HG03432 (cell line): Measurements from ENCODE around the gene TMEM108.

Source experiments
- ATAC-seq: cut with Tn5 transposase; IDR thresholded peaks from one replicate; pipeline ENCODE4 v1.9.1; 2021; ENCODE audit warnings: mild to moderate bottlenecking, moderate library complexity; ENCODE audit not compliant: unreplicated experiment

Gene TMEM108

DNA sequence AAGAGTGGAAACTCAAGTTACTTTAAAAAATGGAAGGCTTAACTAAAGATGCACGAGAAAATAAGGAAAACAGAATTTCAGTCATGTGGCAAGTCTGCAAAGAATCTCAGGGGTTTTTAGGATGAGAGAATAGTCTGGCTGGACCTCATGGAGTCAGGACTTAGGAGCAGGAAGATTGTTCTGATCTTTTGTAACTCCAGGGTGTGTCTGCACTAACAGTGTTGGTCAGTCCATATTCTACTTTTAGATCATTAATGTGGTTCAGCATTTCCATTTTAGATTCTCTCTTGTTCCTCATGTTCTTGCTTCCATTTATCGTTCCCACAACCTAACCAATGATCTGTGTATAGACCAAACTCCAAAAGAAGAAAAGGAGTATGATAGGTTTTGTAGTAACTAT is 15.3 kb downstream of the TMEM108 start:
- no peak for ATAC-seq

GRCh38 chr3:133054586-133054985 is 16.4 kb downstream of the TMEM108 start:
- no peak for ATAC-seq

DNA sequence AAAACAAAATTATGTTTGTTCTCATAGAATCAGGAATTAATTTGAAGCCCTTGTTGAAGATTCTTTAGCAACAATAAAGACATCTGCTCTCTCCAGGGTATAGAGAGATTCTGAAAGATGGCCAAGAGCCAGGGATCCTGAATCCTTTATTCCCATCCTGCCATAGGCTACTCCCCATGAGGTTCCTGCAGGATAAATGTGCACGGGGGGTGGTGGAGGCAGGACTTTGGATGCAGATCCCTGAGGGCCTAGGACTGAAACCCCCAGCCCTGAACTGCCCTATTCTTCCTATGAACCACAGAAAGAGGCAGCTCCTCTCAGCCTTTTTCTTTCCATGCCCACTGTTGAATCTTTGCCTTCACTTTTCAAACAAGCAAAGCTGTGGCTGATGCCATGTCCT is 17.1 kb downstream of the TMEM108 start:
- no peak for ATAC-seq

DNA sequence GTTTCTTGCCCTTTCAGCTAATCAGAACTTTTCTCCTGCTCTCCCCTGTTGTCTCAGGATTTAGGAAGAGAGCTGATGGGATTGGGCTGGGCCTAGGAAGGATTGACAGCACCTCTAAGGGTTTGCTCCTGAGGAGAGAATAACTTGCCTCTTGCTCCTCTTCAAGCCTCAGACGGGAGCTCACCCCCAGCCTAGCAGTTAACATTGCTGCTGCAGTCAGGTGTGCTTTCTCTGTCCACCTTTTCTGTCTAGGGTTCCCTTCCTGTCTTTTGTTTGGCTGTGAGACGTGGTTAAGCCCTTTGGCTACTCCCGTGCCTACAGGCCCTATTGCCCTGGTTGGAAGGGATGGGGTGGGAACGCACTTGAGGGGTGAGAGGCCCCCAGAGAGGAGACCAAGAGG is 20.1 kb downstream of the TMEM108 start:
- ATAC-seq = no peak

- no peak for ATAC-seq
These were observed 20.6 kb downstream of the TMEM108 start for GRCh38 chr3:133058831-133059230.

GRCh38 chr3:133065193-133065961 is 27.2 kb downstream of the TMEM108 start:
- ATAC-seq = no peak

DNA sequence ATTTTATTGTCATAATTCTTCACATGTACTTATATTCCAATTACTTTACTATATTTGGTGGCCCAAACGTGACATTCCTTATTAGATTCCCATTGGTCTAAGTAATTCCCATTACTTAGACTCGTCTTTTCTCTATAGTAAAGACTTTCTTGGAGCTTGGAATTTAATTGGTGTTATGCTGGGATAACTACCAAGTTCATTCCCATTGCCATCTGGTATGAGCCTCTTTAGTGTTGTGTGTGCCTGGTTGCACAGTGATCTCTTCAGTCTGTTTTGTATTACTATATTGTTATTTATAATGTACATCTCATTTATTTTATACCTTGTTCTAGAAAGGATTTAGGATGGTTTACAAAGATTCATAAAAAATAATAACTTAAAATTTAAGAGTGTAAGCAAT is 27.8 kb downstream of the TMEM108 start:
- no peak for ATAC-seq

DNA sequence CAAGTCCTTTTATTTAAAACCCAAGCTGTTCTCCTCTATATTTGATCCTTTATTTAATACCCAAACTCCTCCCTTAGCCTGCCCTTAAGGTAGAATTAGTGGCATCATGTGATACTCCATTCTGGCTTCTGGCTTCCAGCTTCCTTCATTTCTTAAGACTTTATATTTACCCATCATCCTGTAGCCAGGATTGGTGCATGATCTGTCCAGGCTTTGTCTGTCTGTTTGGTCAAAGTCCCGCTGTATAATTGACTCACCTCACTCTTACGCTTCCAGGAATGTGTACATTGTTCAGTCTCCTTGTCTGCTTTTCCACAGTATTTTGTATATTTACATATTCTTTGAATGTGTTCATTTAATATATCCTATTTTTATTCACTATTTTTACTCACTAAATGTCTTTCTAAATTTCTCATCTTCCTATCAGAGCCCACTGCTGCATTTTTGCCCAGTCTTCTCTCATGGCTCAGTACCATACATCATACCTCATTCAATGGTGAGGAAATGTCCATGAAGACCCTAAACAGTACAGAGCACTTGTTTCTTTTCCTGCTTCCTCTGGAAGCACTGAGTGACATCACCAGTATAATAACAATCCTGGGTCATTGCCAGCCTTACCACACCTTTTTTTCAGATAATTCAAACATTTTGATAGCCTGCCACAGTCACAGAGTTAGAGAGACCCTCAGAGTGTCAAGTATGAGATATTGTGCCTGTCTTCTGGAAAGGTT is 31.5 kb downstream of the TMEM108 start:
- no peak for ATAC-seq

GRCh38 chr3:133074977-133075376 is 36.8 kb downstream of the TMEM108 start:
- no peak for ATAC-seq

- no peak for ATAC-seq
These were observed 39.5 kb downstream of the TMEM108 start for GRCh38 chr3:133077688-133078087.

GRCh38 chr3:133079621-133080020 is 41.4 kb downstream of the TMEM108 start:
- no peak for ATAC-seq

DNA sequence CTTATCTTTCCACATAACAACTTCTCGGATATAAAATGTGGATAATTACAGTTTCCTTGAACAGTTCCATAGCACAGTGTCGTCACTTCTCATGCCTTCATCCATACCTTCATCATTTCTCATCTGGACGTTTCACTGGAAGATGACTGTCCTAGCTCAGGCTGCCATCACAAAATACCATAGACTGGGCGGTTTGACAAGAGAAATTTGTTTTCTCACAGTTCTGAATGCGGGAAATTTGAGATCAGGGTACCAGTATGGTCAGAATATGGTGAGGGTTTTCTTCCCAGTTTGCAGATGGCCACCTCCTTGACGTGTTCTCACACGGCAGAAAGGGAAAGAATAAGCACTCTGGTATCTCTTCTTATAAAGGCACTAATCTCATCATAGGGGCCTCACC is 42.8 kb downstream of the TMEM108 start:
- no peak for ATAC-seq

GRCh38 chr3:133083395-133083794 is 45.2 kb downstream of the TMEM108 start:
- no peak for ATAC-seq

DNA sequence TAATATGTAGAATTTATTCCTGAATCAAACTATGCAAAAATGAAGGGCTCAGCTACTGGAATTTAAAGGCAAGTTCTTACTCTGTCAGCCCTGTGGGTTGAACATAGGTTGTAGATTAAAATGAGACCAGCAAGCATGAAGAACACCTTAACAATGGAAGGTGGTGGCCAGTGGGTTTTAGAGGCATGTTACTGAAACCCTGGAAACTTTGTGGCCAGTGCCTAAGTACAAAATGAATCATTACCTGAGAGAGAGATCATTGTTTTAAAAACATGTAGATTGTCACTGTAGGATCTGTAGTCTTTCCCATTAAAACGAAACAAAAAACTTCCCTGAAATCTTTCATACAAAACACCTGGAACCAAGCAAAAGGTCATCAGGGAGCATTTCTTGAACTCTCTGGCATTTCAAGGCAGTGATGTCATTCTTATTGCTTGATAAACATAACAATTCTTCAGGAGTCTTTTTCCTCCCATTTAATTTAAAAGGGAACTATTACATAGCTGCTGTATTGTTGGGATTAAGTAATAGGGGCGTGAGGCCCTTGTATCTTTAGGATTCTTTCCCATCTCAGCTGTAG is 51.8 kb downstream of the TMEM108 start:
- ATAC-seq = no peak

- ATAC-seq = no peak
These were observed 54.5 kb downstream of the TMEM108 start for GRCh38 chr3:133092681-133093080.

GRCh38 chr3:133093366-133093765 is 55.2 kb downstream of the TMEM108 start:
- ATAC-seq = no peak

- no peak for ATAC-seq
These were observed 58.9 kb downstream of the TMEM108 start for GRCh38 chr3:133096900-133097613.

DNA sequence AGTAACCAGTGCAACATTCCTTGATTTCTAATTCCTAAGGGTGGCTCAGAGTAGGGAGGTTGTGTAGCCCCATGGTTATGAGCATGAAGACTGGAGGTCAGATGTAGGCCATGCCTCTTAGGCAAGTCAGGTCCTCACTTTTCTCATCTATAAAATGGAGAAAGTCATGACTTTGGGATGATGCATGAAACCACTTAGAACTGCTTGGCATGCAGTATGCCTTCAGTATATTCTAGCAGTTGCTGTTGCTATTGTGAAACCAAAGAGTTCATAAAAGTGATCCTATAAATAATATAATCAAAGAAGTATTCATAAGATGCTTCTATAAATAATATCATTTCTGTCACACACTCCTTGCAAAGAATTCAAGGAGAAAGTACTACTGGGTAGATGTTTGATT is 65.5 kb downstream of the TMEM108 start:
- no peak for ATAC-seq

- ATAC-seq = no peak
These were observed 68.0 kb downstream of the TMEM108 start for GRCh38 chr3:133106169-133106568.

- no peak for ATAC-seq
These were observed 74.5 kb downstream of the TMEM108 start for GRCh38 chr3:133112666-133113065.

DNA sequence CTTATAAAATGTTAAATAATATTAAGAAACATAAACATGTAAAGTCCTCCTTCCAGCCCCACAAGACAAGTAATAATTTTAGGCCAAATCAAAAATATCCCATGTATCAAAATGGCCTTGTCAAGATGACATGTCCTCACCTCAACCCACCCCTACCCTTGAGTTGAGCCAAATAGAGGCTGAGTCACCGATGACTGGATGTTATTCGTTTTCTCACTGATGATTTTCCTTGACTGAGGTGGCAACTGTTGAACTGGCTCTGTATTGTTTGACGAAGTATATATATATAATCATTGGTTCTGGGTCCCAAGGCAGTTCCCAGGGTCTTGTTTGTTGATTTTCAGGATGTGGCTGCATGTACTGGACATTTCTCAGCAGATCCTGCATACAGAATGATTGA is 75.3 kb downstream of the TMEM108 start:
- ATAC-seq = no peak
